ENCODE data around the gene TANC1. TPM values are rescaled to one million over a fixed set of nuclear protein-coding genes. Genes with fewer than 3 reads are reported as not detected.
A peak's percentile ranks its signal among the peaks of the same experiment; 100 is the strongest.

TANC1 gene
- polyA plus RNA-seq, 1 donor (not counting 4 experiments of a cell fraction or from before 2014, with no cell fraction given) = 33.5 TPM

- no peak overlapping the region for H3K27ac ChIP-seq (ENCODE audit: control insufficient read depth, insufficient read depth, low read length)
- peaks cover 34% of the 10 kb centered on the region for H3K4me1 ChIP-seq (ENCODE audit: control insufficient read depth, extremely low read depth, insufficient read depth, low read length)
- no peak overlapping the region for H3K4me3 ChIP-seq (ENCODE audit: control insufficient read depth in 2 of 3, extremely low read depth in 1 of 3, insufficient read depth in 2 of 3, low read depth in 1 of 3, low read length in 3 of 3)
- no peaks in the 10 kb centered on the region for H4K20me1 ChIP-seq (ENCODE audit: control insufficient read depth, extremely low read depth, insufficient read depth, low read length)
- no peak overlapping the region for H2AFZ ChIP-seq (ENCODE audit: control insufficient read depth, low read length)
- TF ChIP-seq EZH2 (IDR thresholded peaks at IDR 0.05; ENCODE audit: low read length) (no peak), CTCF (optimal IDR thresholded peaks at IDR 0.05 in 1 of 3, IDR thresholded peaks at IDR 0.05 in 1 of 3, conservative IDR thresholded peaks at IDR 0.05 in 1 of 3; ENCODE audit: extremely low read depth in 1 of 3, insufficient read depth in 2 of 3, low read length in 3 of 3) (no peak)
- peak overlapping the region; percentile 3 for H3K4me2 ChIP-seq (ENCODE audit: control insufficient read depth, extremely low read depth, insufficient read depth, low read depth, low read length)
- dilution Hi-C loops (cut with MboI; ENCODE audit: extremely low pct_ligation_motif_present, low sequenced_read_pairs) = no loop called here
- DNase-seq (ENCODE audit: low read depth, low spot score) (no peak), FAIRE-seq (no peak)
- H3K9ac ChIP-seq (ENCODE audit: control insufficient read depth, extremely low read depth, insufficient read depth, low read length) = no peak overlapping the region
- H3K9me3 ChIP-seq (ENCODE audit: control insufficient read depth, low read depth, low read length) = no peaks in the 10 kb centered on the region
- peaks cover 29% of the 10 kb centered on the region for H3K79me2 ChIP-seq (ENCODE audit: control insufficient read depth, insufficient read depth, low read length)
- H3K36me3 ChIP-seq (ENCODE audit: control insufficient read depth in 2 of 2, extremely low read depth in 1 of 2, insufficient read depth in 2 of 2, low read length in 2 of 2) = peaks cover 5 to 7% of the 10 kb centered on the region in 2 experiments
- no peaks in the 10 kb centered on the region for H3K27me3 ChIP-seq (ENCODE audit: control insufficient read depth, extremely low read depth, insufficient read depth, low read length)
- peaks cover 2% of the 10 kb centered on the region for H3K9me1 ChIP-seq (ENCODE audit: control insufficient read depth, extremely low read depth, insufficient read depth, low read length)
Observed at GRCh38 chr2:159110784-159111183, 142.3 kb downstream of the TANC1 start.

- H3K27me3 ChIP-seq (ENCODE audit: control insufficient read depth, extremely low read depth, insufficient read depth, low read length) = no peaks in the 10 kb centered on the region
- no peak overlapping the region for H2AFZ ChIP-seq (ENCODE audit: control insufficient read depth, low read length)
- H3K27ac ChIP-seq (ENCODE audit: control insufficient read depth, insufficient read depth, low read length) = no peak overlapping the region
- TF ChIP-seq CTCF (optimal IDR thresholded peaks at IDR 0.05 in 1 of 3, IDR thresholded peaks at IDR 0.05 in 1 of 3, conservative IDR thresholded peaks at IDR 0.05 in 1 of 3; ENCODE audit: extremely low read depth in 1 of 3, insufficient read depth in 2 of 3, low read length in 3 of 3) = no peak
- no peak for TF ChIP-seq EZH2 (IDR thresholded peaks at IDR 0.05; ENCODE audit: low read length)
- peaks cover 2% of the 10 kb centered on the region for H3K9me1 ChIP-seq (ENCODE audit: control insufficient read depth, extremely low read depth, insufficient read depth, low read length)
- H3K9me3 ChIP-seq (ENCODE audit: control insufficient read depth, low read depth, low read length) = no peaks in the 10 kb centered on the region
- no peak overlapping the region for H3K4me2 ChIP-seq (ENCODE audit: control insufficient read depth, extremely low read depth, insufficient read depth, low read depth, low read length)
- H3K9ac ChIP-seq (ENCODE audit: control insufficient read depth, extremely low read depth, insufficient read depth, low read length) = no peak overlapping the region
- peaks cover 31% of the 10 kb centered on the region for H3K4me1 ChIP-seq (ENCODE audit: control insufficient read depth, extremely low read depth, insufficient read depth, low read length)
- H4K20me1 ChIP-seq (ENCODE audit: control insufficient read depth, extremely low read depth, insufficient read depth, low read length) = no peaks in the 10 kb centered on the region
- H3K36me3 ChIP-seq (ENCODE audit: control insufficient read depth in 2 of 2, extremely low read depth in 1 of 2, insufficient read depth in 2 of 2, low read length in 2 of 2) = peaks cover 5 to 9% of the 10 kb centered on the region in 2 experiments
- H3K4me3 ChIP-seq (ENCODE audit: control insufficient read depth in 2 of 3, extremely low read depth in 1 of 3, insufficient read depth in 2 of 3, low read depth in 1 of 3, low read length in 3 of 3) = no peak overlapping the region
- dilution Hi-C loops (cut with MboI; ENCODE audit: extremely low pct_ligation_motif_present, low sequenced_read_pairs) = no loop called here
- FAIRE-seq = no peak
- H3K79me2 ChIP-seq (ENCODE audit: control insufficient read depth, insufficient read depth, low read length) = peaks cover 26% of the 10 kb centered on the region
- no peak for DNase-seq (ENCODE audit: low read depth, low spot score)
Observed at GRCh38 chr2:159111346-159111927, 143.0 kb downstream of the TANC1 start.
